Thyroid gland (tissue), 4 donors: Measurements from ENCODE around the gene PSMC4. TPM values are rescaled to one million over a fixed set of nuclear protein-coding genes. Genes with fewer than 3 reads are reported as not detected.

Experiments
- DNase-seq, 2 donors: peaks; one replicate each; pipeline ENCODE4 v3.0.0-alpha.2; 2019
- H3K27ac ChIP-seq, 3 donors: fragments of 200-600 bp; sonication (generic); 1 replicate in 2 of 3; 2 replicates in 1 of 3; pipeline ENCODE4 v1.5.1; 2016 to 2019; ENCODE audit warnings: mild to moderate bottlenecking in 1 of 3, moderate library complexity in 1 of 3
- H3K27me3 ChIP-seq: fragments of 200-600 bp; sonication (generic); one replicate; pipeline ENCODE4 v1.5.1; 2019
- H3K36me3 ChIP-seq, 2 donors: fragments of 200-600 bp; sonication (generic); one replicate each; pipeline ENCODE4 v1.5.1; 2016 to 2019
- H3K4me1 ChIP-seq, 2 donors: fragments of 200-600 bp; sonication (generic); one replicate each; pipeline ENCODE4 v1.5.1; 2017 to 2019
- H3K4me3 ChIP-seq, 3 donors: fragments of 200-600 bp; sonication (generic); replicated peaks in 1 of 3; 1 replicate in 2 of 3; 2 replicates in 1 of 3; pipeline ENCODE4 v1.5.1; 2016; ENCODE audit warnings: mild to moderate bottlenecking in 1 of 3
- H3K9me3 ChIP-seq: fragments of 200-600 bp; sonication (generic); one replicate; pipeline ENCODE4 v1.5.1; 2017
- CTCF ChIP-seq, 6 experiments: fragments of 200-600 bp in 3 of 6; fragments of 450-650 bp in 3 of 6; sonication (generic) in 3 of 6; IDR thresholded peaks; one replicate each; pipeline ENCODE4 v1.5.1; 2016 to 2019; ENCODE audit warnings: antibody characterized with exemption in 6 of 6, mild to moderate bottlenecking in 2 of 6, inconsistent platforms in 1 of 6, moderate library complexity in 1 of 6
- POLR2A ChIP-seq, 2 donors: fragments of 450-650 bp; IDR thresholded peaks; one replicate each; pipeline ENCODE4 v1.6.1; 2017; ENCODE audit warnings: antibody characterized with exemption in 2 of 2, mild to moderate bottlenecking in 2 of 2, moderate library complexity in 1 of 2
- WGBS, 2 donors: methylation state at CpG; one replicate each; pipeline ENCODE4 v1.1.5; 2017; 5-methylcytosine and 5-hydroxymethylcytosine counted together
- intact Hi-C: fragments of 100-400 bp; cut with DNase I; formaldehyde crosslinking; loops from one replicate; pipeline ENCODE4 v1.15.1; 2023
- total RNA-seq, 4 donors: library from RNA; depleted of rRNA; stranded (reverse); fragments of >200 nt; gene quantifications; one replicate each; pipeline ENCODE4 v1.2.3, GENCODE V29; 2016

The PSMC4 gene
- total RNA-seq, 4 donors from 2014 or later, result 120 to 220 (median 166) TPM

DNA sequence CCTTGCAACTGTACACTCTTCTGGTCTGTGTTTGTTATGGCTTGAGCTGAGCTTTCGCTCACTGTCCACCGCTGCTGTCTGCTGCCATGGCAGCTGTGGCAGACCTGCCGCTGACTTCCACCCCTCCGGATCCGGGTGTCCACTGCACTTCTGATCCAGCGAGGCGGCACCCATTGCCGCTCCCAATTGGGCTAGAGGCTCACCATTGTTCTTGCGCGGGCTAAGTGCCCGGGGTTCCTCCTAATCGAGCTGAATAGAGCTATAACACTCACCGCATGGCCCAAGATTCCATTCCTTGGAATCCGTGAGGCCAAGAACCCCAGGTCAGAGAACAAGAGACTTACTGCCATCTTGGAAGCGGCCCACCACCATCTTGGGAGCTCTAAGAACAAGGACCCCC, 2.2 kb upstream of the PSMC4 start:
- 96 to 99% methylated on average over 8 to 15 of the region's 15 CpGs for WGBS, 2 donors
- peaks cover 15 to 17% of the 10 kb centered on the region in 2 donors for H3K36me3 ChIP-seq
- TF ChIP-seq POLR2A (IDR thresholded peaks at IDR 0.05) (no peak), CTCF (IDR thresholded peaks at IDR 0.05) (no peak)

DNA sequence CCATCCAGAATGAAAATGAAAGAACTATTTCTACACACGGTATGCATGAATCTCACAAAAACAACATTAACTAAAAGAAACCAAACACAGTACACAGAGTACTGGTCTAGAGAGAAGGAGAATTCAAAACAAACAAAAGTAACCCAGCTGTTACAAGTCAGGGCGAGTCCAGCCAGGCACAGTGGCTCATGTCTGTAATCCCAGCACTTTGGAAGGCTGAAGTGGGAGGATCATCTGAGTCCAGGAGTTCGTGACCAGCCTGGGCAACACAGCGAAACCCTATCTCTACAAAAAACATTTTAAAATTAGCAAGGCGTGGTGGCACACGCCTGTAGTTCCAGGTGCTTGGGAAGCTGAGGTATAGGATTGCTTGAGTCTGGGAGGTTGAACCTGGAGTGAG, 1.7 kb upstream of the PSMC4 start:
- Histone ChIP-seq H3K4me3 (no peak overlapping the region), H3K36me3 (peaks cover 19 to 21% of the 10 kb centered on the region in 2 donors), H3K27me3 (no peaks in the 10 kb centered on the region), H3K9me3 (no peaks in the 10 kb centered on the region), H3K27ac (peak overlapping the region; percentile 83 to 92 (median 84)), H3K4me1 (peaks cover 23 to 47% of the 10 kb centered on the region in 2 donors)
- intact Hi-C loops, result no loop called here
- DNase-seq, result peak; percentile 81
- 58 to 67% methylated on average over 6 of the region's 6 CpGs for WGBS, 2 donors
- TF ChIP-seq CTCF (IDR thresholded peaks at IDR 0.05) (no peak), POLR2A (IDR thresholded peaks at IDR 0.05) (no peak)

More for the DNA sequence above, 2.2 kb upstream of the PSMC4 start:
- DNase-seq, result peak; percentile 29 to 41
- H3K27me3 ChIP-seq, result no peaks in the 10 kb centered on the region
- intact Hi-C loops, result no loop called here
- peaks cover 23 to 47% of the 10 kb centered on the region in 2 donors for H3K4me1 ChIP-seq
- no peaks in the 10 kb centered on the region for H3K9me3 ChIP-seq
- H3K4me3 ChIP-seq, result no peak overlapping the region
- H3K27ac ChIP-seq, result peak overlapping the region; percentile 83 to 92 (median 84)

DNA sequence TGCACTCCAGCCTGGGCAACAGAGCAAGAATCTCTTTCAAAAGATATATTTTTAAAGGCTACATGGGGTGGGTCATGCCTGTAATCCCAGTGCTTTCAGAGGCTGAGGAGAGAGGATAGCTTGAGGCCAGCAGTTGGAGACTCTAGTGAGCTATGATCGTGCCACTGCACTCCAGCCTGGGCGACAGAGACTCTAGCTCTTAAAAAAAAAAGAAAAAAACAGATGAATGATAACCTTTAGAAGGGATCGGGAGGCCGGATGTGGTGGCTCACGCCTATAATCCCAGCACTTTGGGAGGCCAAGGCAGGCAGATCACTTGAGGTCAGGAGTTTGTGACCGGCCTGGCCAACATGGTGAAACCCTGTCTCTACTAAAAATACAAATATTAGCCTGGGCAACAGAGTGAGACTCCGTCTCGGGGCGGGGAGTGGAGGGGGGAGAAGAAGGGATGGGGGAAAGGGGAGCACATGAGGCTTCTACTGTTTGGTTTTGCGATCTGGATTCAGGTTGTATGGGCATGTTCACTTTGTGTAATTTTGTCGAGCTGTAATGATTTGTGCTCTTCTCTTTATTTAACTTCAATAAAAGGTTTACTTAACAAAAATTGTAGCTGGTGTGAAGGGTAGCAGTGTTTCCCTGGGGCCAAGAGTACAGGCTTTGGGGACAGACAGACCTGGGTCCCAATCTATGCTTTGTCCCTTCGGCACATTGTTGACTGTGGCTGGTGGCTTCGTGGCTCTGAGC, 1.1 kb upstream of the PSMC4 start:
- TF ChIP-seq CTCF (IDR thresholded peaks at IDR 0.05) (no peak), POLR2A (IDR thresholded peaks at IDR 0.05) (no peak)
- Histone ChIP-seq H3K27me3 (no peaks in the 10 kb centered on the region), H3K36me3 (peaks cover 25 to 27% of the 10 kb centered on the region in 2 donors), H3K4me3 (peak overlapping the region in 1 of 3 donors; percentile 38), H3K9me3 (no peaks in the 10 kb centered on the region), H3K27ac (peak overlapping the region; percentile 83 to 92 (median 84)), H3K4me1 (peaks cover 23 to 47% of the 10 kb centered on the region in 2 donors)
- 68 to 77% methylated on average over 13 of the region's 13 CpGs for WGBS, 2 donors
- intact Hi-C loops, result loop anchor here (5.0 to 10.0 kb wide), 3 partner anchors 78 to 178 kb away; partner anchors contain the start of gene FBL
- peak; percentile 28 to 57 for DNase-seq

GRCh38 chr19:39970425-39970674, 615 bp upstream of the PSMC4 start:
- peaks cover 23 to 47% of the 10 kb centered on the region in 2 donors for H3K4me1 ChIP-seq
- peaks cover 30 to 31% of the 10 kb centered on the region in 2 donors for H3K36me3 ChIP-seq
- DNase-seq, result no peak
- H3K4me3 ChIP-seq, result peak overlapping the region in 1 of 3 donors; percentile 38
- intact Hi-C loops, result loop anchor here (5.0 to 10.0 kb wide), 3 partner anchors 78 to 178 kb away; partner anchors contain the start of gene FBL
- H3K27me3 ChIP-seq, result no peaks in the 10 kb centered on the region
- H3K27ac ChIP-seq, result peak overlapping the region; percentile 83 to 92 (median 84)
- H3K9me3 ChIP-seq, result no peaks in the 10 kb centered on the region
- TF ChIP-seq CTCF (IDR thresholded peaks at IDR 0.05) (no peak), POLR2A (IDR thresholded peaks at IDR 0.05) (no peak)
- 3 to 4% methylated on average over 11 of the region's 11 CpGs for WGBS, 2 donors

- WGBS, 2 donors, result 2% methylated on average over 21 of the region's 21 CpGs
Measured at GRCh38 chr19:39971380-39972035, 543 bp downstream of the PSMC4 start.

More at GRCh38 chr19:39971380-39972035, 543 bp downstream of the PSMC4 start:
- peaks cover 23 to 41% of the 10 kb centered on the region in 2 donors for H3K4me1 ChIP-seq
- no peak for DNase-seq
- peaks cover 36 to 37% of the 10 kb centered on the region in 2 donors for H3K36me3 ChIP-seq
- H3K27me3 ChIP-seq, result no peaks in the 10 kb centered on the region
- intact Hi-C loops, result loop anchor here (5.0 to 10.0 kb wide), 3 partner anchors 79 to 179 kb away; partner anchors contain the start of gene FBL
- peak overlapping the region; percentile 38 to 64 (median 41) for H3K4me3 ChIP-seq
- H3K27ac ChIP-seq, result peak overlapping the region in 2 of 3 donors; percentile 62 to 73
- no peak for TF ChIP-seq POLR2A (IDR thresholded peaks at IDR 0.05)
- no peak for TF ChIP-seq CTCF (IDR thresholded peaks at IDR 0.05)
- no peaks in the 10 kb centered on the region for H3K9me3 ChIP-seq
